GM12801 (cell line): ENCODE measurements around the gene VPS18.

Source experiments
- CTCF ChIP-seq: IDR thresholded peaks from one replicate; pipeline ENCODE4 v1.5.1; 2011; ENCODE audit warnings: control low read depth; ENCODE audit not compliant: insufficient read length; ENCODE audit errors: extremely low read depth

VPS18 gene

GRCh38 chr15:40906091-40906990, 12.1 kb downstream of the VPS18 start:
- TF ChIP-seq CTCF, result no peak

GRCh38 chr15:40906991-40907802, 12.9 kb downstream of the VPS18 start:
- no peak for TF ChIP-seq CTCF

GRCh38 chr15:40908095-40908494, 13.8 kb downstream of the VPS18 start:
- TF ChIP-seq CTCF, result no peak

- TF ChIP-seq CTCF, result no peak
Measured at GRCh38 chr15:40909662-40910630, 15.7 kb downstream of the VPS18 start.

GRCh38 chr15:40911141-40911540, 16.9 kb downstream of the VPS18 start:
- TF ChIP-seq CTCF, result no peak

GRCh38 chr15:40911693-40912092, 17.4 kb downstream of the VPS18 start:
- TF ChIP-seq CTCF, result no peak
